BE2C (cell line): ENCODE data around the gene E2F7.

Experiments
- DNase-seq: peaks from one replicate; pipeline ENCODE4 v3.0.0-alpha.2; 2020
- H3K27me3 ChIP-seq: fragments of 250-450 bp; sonication (Bioruptor Pico); 2 replicates; pipeline ENCODE4 v1.5.1; 2020; ENCODE audit warnings: mild to moderate bottlenecking
- H3K36me3 ChIP-seq: fragments of 250-450 bp; sonication (Bioruptor Pico); 2 replicates; pipeline ENCODE4 v1.5.1; 2020; ENCODE audit warnings: mild to moderate bottlenecking
- H3K4me1 ChIP-seq: fragments of 250-450 bp; sonication (Bioruptor Pico); 2 replicates; pipeline ENCODE4 v1.5.1; 2020
- H3K4me3 ChIP-seq: 2 replicates; pipeline ENCODE4 v1.5.1; 2011; ENCODE audit warnings: low read depth, low read length
- H3K9me3 ChIP-seq: fragments of 250-450 bp; sonication (Bioruptor Pico); 2 replicates; pipeline ENCODE4 v1.5.1; 2020
- CTCF ChIP-seq: IDR thresholded peaks from 2 replicates; pipeline ENCODE4 v1.5.1; 2012; ENCODE audit warnings: mild to moderate bottlenecking, low read depth, low read length

E2F7 gene

GRCh38 chr12:76997011-76997780 is 68.2 kb downstream of the E2F7 start:
- no peak for TF ChIP-seq CTCF
- Histone ChIP-seq H3K36me3 (no peaks in the 10 kb centered on the region), H3K4me1 (no peaks in the 10 kb centered on the region), H3K9me3 (no peaks in the 10 kb centered on the region), H3K4me3 (no peak overlapping the region), H3K27me3 (no peaks in the 10 kb centered on the region)
- no peak for DNase-seq

- DNase-seq: no peak
- no peaks in the 10 kb centered on the region for H3K36me3 ChIP-seq
- H3K27me3 ChIP-seq: no peaks in the 10 kb centered on the region
- H3K4me1 ChIP-seq: no peaks in the 10 kb centered on the region; the same call in 1 of the 2 replicates
- no peak for TF ChIP-seq CTCF
- H3K9me3 ChIP-seq: no peaks in the 10 kb centered on the region
- H3K4me3 ChIP-seq: no peak overlapping the region
These were observed 74.7 kb downstream of the E2F7 start for GRCh38 chr12:76990716-76991115.

GRCh38 chr12:76984566-76984965 is 80.8 kb downstream of the E2F7 start:
- Histone ChIP-seq H3K4me1 (no peaks in the 10 kb centered on the region; the same call in 1 of the 2 replicates), H3K27me3 (no peaks in the 10 kb centered on the region), H3K9me3 (no peaks in the 10 kb centered on the region), H3K36me3 (no peaks in the 10 kb centered on the region), H3K4me3 (no peak overlapping the region)
- DNase-seq: no peak
- TF ChIP-seq CTCF: no peak

- no peaks in the 10 kb centered on the region for H3K9me3 ChIP-seq
- no peaks in the 10 kb centered on the region; the same call in 1 of the 2 replicates for H3K4me1 ChIP-seq
- no peak for TF ChIP-seq CTCF
- no peaks in the 10 kb centered on the region for H3K36me3 ChIP-seq
- H3K27me3 ChIP-seq: no peaks in the 10 kb centered on the region
- DNase-seq: no peak
- no peak overlapping the region for H3K4me3 ChIP-seq
These were observed 81.9 kb downstream of the E2F7 start for GRCh38 chr12:76983420-76983819.

GRCh38 chr12:76980196-76980595 is 85.2 kb downstream of the E2F7 start:
- no peaks in the 10 kb centered on the region for H3K9me3 ChIP-seq
- TF ChIP-seq CTCF: no peak
- no peaks in the 10 kb centered on the region for H3K4me1 ChIP-seq
- H3K4me3 ChIP-seq: no peak overlapping the region
- H3K27me3 ChIP-seq: no peaks in the 10 kb centered on the region; the same call in 1 of the 2 replicates
- H3K36me3 ChIP-seq: no peaks in the 10 kb centered on the region
- no peak for DNase-seq

- Histone ChIP-seq H3K9me3 (no peaks in the 10 kb centered on the region), H3K36me3 (no peaks in the 10 kb centered on the region), H3K4me3 (no peak overlapping the region), H3K4me1 (no peaks in the 10 kb centered on the region), H3K27me3 (no peaks in the 10 kb centered on the region; the same call in 1 of the 2 replicates)
- no peak for DNase-seq
- TF ChIP-seq CTCF: no peak
These were observed 88.5 kb downstream of the E2F7 start for GRCh38 chr12:76976777-76977382.
